Measurements from ENCODE around the gene SEZ6L.

The SEZ6L gene

DNA sequence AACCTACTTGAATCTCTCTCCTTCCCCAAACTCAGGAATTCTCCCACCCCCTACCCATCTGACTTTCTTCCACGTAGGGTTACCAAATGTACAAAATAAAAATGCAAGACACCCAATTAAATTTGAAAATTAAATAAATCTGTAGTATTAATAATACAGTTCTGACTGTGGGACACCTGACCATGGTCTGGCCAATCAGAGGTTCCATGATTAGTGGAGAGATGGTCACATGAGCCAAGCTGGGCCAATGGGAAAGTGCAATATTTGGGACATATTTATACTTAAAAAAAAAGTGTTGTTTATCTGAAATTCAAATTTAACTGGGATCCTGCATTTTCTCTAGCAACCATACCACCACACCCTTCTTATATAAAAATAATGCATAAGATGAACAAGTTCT lies 230.0 kb downstream of the SEZ6L start:
- TF ChIP-seq EZH2 (IDR thresholded peaks at IDR 0.05; ENCODE audit: borderline replicate concordance, low read depth, low read length, severe bottlenecking), result no peak
- TF ChIP-seq, protein P1, sequence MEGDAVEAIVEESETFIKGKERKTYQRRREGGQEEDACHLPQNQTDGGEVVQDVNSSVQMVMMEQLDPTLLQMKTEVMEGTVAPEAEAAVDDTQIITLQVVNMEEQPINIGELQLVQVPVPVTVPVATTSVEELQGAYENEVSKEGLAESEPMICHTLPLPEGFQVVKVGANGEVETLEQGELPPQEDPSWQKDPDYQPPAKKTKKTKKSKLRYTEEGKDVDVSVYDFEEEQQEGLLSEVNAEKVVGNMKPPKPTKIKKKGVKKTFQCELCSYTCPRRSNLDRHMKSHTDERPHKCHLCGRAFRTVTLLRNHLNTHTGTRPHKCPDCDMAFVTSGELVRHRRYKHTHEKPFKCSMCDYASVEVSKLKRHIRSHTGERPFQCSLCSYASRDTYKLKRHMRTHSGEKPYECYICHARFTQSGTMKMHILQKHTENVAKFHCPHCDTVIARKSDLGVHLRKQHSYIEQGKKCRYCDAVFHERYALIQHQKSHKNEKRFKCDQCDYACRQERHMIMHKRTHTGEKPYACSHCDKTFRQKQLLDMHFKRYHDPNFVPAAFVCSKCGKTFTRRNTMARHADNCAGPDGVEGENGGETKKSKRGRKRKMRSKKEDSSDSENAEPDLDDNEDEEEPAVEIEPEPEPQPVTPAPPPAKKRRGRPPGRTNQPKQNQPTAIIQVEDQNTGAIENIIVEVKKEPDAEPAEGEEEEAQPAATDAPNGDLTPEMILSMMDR (IDR thresholded peaks at IDR 0.05; ENCODE audit: borderline replicate concordance, extremely low read depth, low read length, poor library complexity, severe bottlenecking), result no peak
- no peak for DNase-seq
- no peaks in the 10 kb centered on the region for H3K36me3 ChIP-seq (ENCODE audit: insufficient read depth, low read length)
- no peak overlapping the region for H3K4me2 ChIP-seq (ENCODE audit: insufficient read depth, low read length)
- H3K4me1 ChIP-seq (ENCODE audit: insufficient read depth, low read length), result no peaks in the 10 kb centered on the region
- H2AFZ ChIP-seq (ENCODE audit: low read depth, low read length), result no peak overlapping the region
- H3K4me3 ChIP-seq (ENCODE audit: low read depth in 1 of 2, low read length in 2 of 2), result no peak overlapping the region
- H3K9me3 ChIP-seq (ENCODE audit: insufficient read depth, low read length, severe bottlenecking), result no peaks in the 10 kb centered on the region
- no peak overlapping the region for H3K9ac ChIP-seq (ENCODE audit: low read depth, low read length)
- peaks cover 10% of the 10 kb centered on the region for H3K27me3 ChIP-seq (ENCODE audit: insufficient read depth, low read length, poor library complexity)
- no peak for ATAC-seq (ENCODE audit: insufficient read depth, low read depth)
- no peaks in the 10 kb centered on the region for H3K79me2 ChIP-seq (ENCODE audit: insufficient read depth, low read length)
- no peak overlapping the region for H3K27ac ChIP-seq (ENCODE audit: low read length)
- H4K20me1 ChIP-seq (ENCODE audit: insufficient read depth, low read length), result no peaks in the 10 kb centered on the region

DNA sequence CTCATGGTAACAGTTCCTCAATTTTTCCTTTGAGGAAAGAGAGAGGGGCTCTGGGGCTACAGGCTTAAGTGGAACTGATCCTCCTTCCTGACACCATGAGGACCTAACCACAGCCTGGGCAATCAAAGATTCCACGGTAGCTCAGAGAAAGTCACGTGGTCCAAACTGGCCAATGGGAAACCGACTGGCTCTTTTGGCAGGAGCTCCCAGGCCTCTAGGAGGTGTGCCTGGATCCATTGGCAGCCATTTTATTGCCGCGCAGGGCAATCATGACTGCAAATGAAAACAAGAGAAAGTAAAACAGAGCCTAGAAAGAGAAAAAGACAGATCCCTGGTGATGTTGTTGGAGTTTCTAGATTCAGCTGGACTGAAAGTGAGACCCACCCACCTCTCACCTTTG lies 232.5 kb downstream of the SEZ6L start:
- H4K20me1 ChIP-seq (ENCODE audit: insufficient read depth, low read length), result no peaks in the 10 kb centered on the region
- no peak for ATAC-seq (ENCODE audit: insufficient read depth, low read depth)
- H3K27me3 ChIP-seq (ENCODE audit: insufficient read depth, low read length, poor library complexity), result peaks cover 15% of the 10 kb centered on the region
- no peaks in the 10 kb centered on the region for H3K36me3 ChIP-seq (ENCODE audit: insufficient read depth, low read length)
- H3K27ac ChIP-seq (ENCODE audit: low read length), result no peak overlapping the region
- no peaks in the 10 kb centered on the region for H3K4me1 ChIP-seq (ENCODE audit: insufficient read depth, low read length)
- H2AFZ ChIP-seq (ENCODE audit: low read depth, low read length), result no peak overlapping the region
- no peak overlapping the region for H3K4me3 ChIP-seq (ENCODE audit: low read depth in 1 of 2, low read length in 2 of 2)
- H3K9ac ChIP-seq (ENCODE audit: low read depth, low read length), result no peak overlapping the region
- no peaks in the 10 kb centered on the region for H3K9me3 ChIP-seq (ENCODE audit: insufficient read depth, low read length, severe bottlenecking)
- peak; percentile 7 for DNase-seq
- no peaks in the 10 kb centered on the region for H3K79me2 ChIP-seq (ENCODE audit: insufficient read depth, low read length)
- no peak overlapping the region for H3K4me2 ChIP-seq (ENCODE audit: insufficient read depth, low read length)
- TF ChIP-seq, protein P1 (IDR thresholded peaks at IDR 0.05; ENCODE audit: borderline replicate concordance, extremely low read depth, low read length, poor library complexity, severe bottlenecking), result no peak
- TF ChIP-seq EZH2 (IDR thresholded peaks at IDR 0.05; ENCODE audit: borderline replicate concordance, low read depth, low read length, severe bottlenecking), result no peak

DNA sequence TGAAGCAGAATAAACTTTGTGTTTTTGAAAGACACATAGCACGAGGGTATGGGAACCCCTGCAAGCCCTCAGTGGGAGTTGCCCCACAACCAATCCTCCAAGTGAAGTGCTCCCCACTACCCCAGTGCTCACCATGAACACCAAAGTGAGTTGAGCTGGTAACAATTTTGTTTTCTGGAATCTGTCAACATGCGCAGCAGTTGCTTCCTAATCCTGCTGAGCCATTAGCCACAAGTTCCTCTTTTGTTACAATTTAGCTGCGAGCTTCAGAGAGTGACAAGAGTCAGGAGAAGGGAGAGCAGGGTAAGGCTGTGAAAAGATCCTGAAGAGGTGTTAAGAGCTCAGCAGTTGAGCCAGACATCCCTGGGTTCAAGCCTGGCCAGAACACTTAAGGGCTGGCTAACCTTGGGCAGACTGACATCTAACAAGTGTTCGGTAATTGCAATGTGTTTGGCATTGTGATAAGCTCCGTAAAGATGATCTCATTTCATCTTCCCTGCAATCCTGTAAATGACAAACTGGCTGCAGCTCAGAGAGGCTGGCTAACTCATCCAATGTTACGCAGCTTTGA lies 235.7 kb downstream of the SEZ6L start:
- Histone ChIP-seq H3K79me2 (ENCODE audit: insufficient read depth, low read length) (no peaks in the 10 kb centered on the region), H2AFZ (ENCODE audit: low read depth, low read length) (no peak overlapping the region), H3K9me3 (ENCODE audit: insufficient read depth, low read length, severe bottlenecking) (no peaks in the 10 kb centered on the region), H3K9ac (ENCODE audit: low read depth, low read length) (no peak overlapping the region), H3K4me3 (ENCODE audit: low read depth in 1 of 2, low read length in 2 of 2) (no peak overlapping the region), H3K36me3 (ENCODE audit: insufficient read depth, low read length) (no peaks in the 10 kb centered on the region), H3K27me3 (ENCODE audit: insufficient read depth, low read length, poor library complexity) (peaks cover 13% of the 10 kb centered on the region), H3K27ac (ENCODE audit: low read length) (no peak overlapping the region), H4K20me1 (ENCODE audit: insufficient read depth, low read length) (no peaks in the 10 kb centered on the region), H3K4me1 (ENCODE audit: insufficient read depth, low read length) (no peaks in the 10 kb centered on the region), H3K4me2 (ENCODE audit: insufficient read depth, low read length) (no peak overlapping the region)
- no peak for TF ChIP-seq EZH2 (IDR thresholded peaks at IDR 0.05; ENCODE audit: borderline replicate concordance, low read depth, low read length, severe bottlenecking)
- TF ChIP-seq, protein P1 (IDR thresholded peaks at IDR 0.05; ENCODE audit: borderline replicate concordance, extremely low read depth, low read length, poor library complexity, severe bottlenecking), result no peak
- no peak for DNase-seq
- ATAC-seq (ENCODE audit: insufficient read depth, low read depth), result no peak

All from DND-41 (cell line).